GM12873 (cell line): ENCODE results near the gene POU4F3.

Source experiments
- TF ChIP-seq, protein P1 (sequence below): IDR thresholded peaks from 2 replicates; pipeline ENCODE4 v1.5.1; 2012; ENCODE audit warnings: low read depth, mild to moderate bottlenecking, moderate library complexity, low read length, control low read depth; ENCODE audit not compliant: insufficient read depth; ENCODE audit errors: missing control alignments

The POU4F3 gene

DNA sequence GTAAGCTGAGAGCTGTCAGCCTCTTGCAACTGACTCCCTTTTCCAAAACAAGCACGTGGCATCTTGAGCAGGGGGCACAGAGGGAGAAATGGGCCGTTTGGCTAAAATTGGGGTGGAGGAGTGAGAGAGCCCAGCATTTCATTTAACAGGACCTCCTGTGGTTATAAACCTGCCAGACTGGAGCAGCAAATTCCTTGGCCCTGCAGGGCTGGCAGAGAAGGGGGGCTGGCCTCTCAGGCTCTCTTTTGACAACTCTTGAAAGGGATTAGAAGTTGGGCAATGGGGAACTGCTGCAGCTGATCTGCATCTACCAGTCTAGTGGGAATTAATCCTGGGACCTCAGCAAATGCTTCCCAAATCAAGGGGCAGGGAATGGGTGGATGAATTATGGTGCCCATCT, 7.2 kb upstream of the POU4F3 start:
- TF ChIP-seq, protein P1, sequence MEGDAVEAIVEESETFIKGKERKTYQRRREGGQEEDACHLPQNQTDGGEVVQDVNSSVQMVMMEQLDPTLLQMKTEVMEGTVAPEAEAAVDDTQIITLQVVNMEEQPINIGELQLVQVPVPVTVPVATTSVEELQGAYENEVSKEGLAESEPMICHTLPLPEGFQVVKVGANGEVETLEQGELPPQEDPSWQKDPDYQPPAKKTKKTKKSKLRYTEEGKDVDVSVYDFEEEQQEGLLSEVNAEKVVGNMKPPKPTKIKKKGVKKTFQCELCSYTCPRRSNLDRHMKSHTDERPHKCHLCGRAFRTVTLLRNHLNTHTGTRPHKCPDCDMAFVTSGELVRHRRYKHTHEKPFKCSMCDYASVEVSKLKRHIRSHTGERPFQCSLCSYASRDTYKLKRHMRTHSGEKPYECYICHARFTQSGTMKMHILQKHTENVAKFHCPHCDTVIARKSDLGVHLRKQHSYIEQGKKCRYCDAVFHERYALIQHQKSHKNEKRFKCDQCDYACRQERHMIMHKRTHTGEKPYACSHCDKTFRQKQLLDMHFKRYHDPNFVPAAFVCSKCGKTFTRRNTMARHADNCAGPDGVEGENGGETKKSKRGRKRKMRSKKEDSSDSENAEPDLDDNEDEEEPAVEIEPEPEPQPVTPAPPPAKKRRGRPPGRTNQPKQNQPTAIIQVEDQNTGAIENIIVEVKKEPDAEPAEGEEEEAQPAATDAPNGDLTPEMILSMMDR = no peak

DNA sequence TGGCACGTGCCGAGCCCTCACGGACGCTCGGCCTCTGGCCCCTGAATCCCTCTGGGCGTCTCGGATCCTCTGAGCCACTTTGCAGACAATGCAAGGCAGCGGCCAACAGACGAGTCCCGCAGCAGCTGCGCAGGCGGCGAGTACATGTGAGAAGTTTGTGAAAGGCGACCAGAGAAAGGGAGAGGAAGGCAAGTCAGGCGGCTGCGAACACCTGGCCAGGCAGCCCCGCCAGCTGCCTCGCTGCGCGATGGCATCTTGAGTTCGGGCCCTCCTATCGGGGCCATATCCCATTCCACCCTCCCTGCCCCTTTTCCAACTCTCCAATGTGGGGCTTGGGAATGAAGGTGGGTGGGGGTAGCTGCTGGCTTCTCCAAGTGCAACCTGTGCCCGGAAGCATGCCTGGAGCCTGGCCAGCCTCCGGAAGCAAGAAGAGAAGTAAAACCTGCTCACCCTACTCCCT, 4.5 kb upstream of the POU4F3 start:
- TF ChIP-seq, protein P1 = no peak

DNA sequence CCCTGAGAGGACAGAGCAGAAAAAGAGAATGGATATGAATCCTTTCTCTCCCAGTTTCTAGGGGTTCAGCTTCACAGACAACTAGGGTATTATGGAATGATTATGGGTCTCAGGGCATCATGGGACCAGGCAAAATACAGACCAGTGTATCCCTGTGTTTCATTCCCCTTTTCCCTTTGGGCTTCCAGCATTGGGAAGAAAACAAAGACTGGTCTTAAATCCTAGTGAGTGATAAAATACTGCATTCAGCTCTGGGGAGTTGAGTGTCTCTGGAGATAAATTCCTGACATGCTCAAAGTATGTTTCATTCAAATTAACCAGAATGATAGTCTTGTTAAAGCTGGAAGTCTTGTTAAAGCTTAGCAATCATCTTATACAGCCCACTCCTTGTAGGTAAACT, 2.4 kb upstream of the POU4F3 start:
- TF ChIP-seq, protein P1 = no peak

DNA sequence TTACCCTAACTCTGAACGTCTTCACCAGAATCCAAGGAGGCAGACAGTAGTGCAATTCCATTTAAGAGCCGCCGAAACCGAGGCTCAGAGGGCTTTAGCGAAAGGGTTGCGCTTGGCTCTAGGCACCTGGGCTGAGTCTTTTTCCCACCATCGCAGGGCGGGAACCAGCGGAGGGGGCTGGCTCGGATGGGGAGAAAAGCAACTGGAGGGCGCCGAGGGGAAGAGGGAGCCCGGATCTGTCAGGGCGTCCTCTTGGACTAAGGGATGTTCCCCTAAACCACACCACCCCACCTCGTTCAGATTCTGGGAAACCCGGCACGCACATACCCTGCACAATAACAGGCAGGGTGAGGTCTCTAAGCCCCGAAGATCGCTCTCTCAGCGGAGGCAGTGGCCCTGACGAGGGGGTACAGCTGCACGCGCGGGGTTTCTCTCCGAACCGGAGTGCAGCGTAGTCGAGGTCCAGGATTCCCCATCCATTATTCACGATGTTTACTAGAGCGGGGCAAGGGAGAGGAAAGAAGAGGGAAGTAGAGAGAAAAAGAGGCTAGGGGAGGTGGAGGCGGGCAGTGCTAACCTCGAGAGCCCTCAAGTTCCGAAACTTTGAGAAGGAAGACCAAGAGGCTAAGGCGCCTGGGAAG, 1.3 kb upstream of the POU4F3 start:
- TF ChIP-seq, protein P1 = no peak

DNA sequence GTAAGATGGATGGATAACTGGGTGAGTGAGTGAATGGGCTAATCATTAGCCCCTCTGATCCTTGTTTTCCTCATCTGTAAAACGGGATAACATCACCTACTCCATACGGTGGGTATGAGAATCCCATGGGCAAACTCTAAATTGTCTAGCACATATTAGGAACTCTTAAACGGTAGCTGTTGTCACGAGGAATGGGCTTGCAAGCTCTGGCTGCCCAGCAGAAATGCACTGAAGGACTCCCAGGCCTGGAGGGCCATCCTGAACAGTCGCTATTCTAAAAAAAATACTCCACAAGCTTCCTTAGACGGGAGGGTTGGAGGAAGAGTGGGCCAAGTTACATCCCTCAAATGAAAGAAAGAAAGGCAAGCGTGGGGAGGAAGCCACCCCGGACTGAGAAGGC, 711 bp upstream of the POU4F3 start:
- TF ChIP-seq, protein P1 = no peak

DNA sequence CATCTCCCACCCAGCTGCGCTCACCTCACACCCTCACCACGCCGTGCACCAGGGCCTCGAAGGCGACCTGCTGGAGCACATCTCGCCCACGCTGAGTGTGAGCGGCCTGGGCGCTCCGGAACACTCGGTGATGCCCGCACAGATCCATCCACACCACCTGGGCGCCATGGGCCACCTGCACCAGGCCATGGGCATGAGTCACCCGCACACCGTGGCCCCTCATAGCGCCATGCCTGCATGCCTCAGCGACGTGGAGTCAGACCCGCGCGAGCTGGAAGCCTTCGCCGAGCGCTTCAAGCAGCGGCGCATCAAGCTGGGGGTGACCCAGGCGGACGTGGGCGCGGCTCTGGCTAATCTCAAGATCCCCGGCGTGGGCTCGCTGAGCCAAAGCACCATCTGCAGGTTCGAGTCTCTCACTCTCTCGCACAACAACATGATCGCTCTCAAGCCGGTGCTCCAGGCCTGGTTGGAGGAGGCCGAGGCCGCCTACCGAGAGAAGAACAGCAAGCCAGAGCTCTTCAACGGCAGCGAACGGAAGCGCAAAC, 1.1 kb downstream of the POU4F3 start:
- TF ChIP-seq, protein P1 = no peak

DNA sequence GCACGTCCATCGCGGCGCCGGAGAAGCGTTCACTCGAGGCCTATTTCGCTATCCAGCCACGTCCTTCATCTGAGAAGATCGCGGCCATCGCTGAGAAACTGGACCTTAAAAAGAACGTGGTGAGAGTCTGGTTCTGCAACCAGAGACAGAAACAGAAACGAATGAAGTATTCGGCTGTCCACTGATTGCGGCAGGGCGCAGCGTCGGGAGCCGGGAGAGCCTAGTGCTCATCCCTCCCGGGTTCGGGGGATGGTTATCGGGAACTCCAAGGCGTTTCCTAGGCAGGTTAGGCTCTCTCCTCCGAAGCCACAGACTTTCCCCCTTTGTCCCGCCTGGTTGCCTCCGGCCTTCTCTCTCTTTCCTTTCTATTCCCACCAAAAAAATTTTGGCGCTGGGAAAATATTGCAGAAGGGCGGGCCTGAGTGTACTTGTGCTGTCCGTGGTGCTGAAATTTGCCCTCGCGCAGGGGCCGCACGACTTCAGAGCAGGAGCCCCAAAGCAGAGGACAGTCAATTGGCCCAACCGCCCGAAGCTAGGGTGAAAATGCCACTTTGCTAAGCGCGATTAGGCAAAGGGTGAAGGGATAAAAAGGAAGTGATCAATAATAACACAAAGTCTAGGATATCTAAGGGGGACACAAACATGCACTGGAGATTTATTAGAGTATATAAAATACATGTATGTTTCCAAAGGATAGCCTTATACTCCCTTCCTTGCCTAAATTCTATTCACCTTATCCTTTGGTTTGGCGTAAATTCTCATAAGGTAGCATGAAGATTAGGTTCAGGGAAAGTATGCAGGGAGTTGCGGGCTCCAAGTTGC, 1.8 kb downstream of the POU4F3 start:
- TF ChIP-seq, protein P1 = no peak
